HCT116 (cell line): Measurements from ENCODE around the gene CNTNAP2. TPM values are rescaled to one million over a fixed set of nuclear protein-coding genes. Genes with fewer than 3 reads are reported as not detected.

Experiments used
- ATAC-seq: fragments of 200-7000 bp; cut with Tn5 transposase; 2 replicates; pipeline ENCODE4 v1.9.1; 2020; ENCODE audit warnings: mild to moderate bottlenecking, moderate library complexity
- BruUV-seq: library from RNA; stranded (reverse); fragments of 400-500 nt; replicated peaks from 2 replicates; lab custom pipeline; 2021; lab: Mats Ljungman, UMichigan
- CTCF ChIA-PET: fragments of 300-600 bp; sonication (Branson Sonifier 250); formaldehyde crosslinking; loops from one replicate; lab custom pipeline; 2021; ENCODE audit warnings: antibody characterized with exemption; lab: Charles Lee
- POLR2A ChIA-PET: fragments of 300-600, 350-600 bp; sonication (Branson Sonifier 250); formaldehyde crosslinking; loops from one replicate; lab custom pipeline; 2021; ENCODE audit warnings: antibody characterized with exemption; lab: Charles Lee
- RAD21 ChIA-PET, 2 experiments: fragments of 300-600 bp; sonication (Branson Sonifier 250); formaldehyde crosslinking; loops; one replicate each; lab custom pipeline; 2023; ENCODE audit warnings: low total read pairs in 2 of 2; ENCODE audit not compliant: uncharacterized antibody in 2 of 2, unreplicated experiment in 2 of 2, low non-redundant PET in 1 of 2; lab: Charles Lee
- DNase-seq: peaks from one replicate; pipeline ENCODE4 v3.0.0-alpha.2; 2010; ENCODE audit warnings: low read depth, low spot score
- H2AFZ ChIP-seq: fragments of 200-600 bp; shearing (Covaris generic), sonication (generic); 2 replicates; pipeline ENCODE4 v1.6.1; 2017; ENCODE audit warnings: low read depth, mixed run types, mixed read lengths, antibody characterized with exemption, low read length; ENCODE audit not compliant: poor library complexity, severe bottlenecking
- H3K27ac ChIP-seq: 2 replicates; pipeline ENCODE4 v1.5.1; 2012; ENCODE audit warnings: low read depth, low read length
- H3K27me3 ChIP-seq: fragments of 200-600 bp; sonication (generic); 2 replicates; pipeline ENCODE4 v1.6.1; 2016; ENCODE audit warnings: mixed run types, low read length, mixed read lengths; ENCODE audit not compliant: insufficient read depth
- H3K36me3 ChIP-seq, 2 experiments: fragments of 200-500 bp in 1 of 2; fragments of 200-600 bp in 1 of 2; sonication (Bioruptor generic) in 1 of 2; sonication (generic) in 1 of 2; 2 replicates each; pipeline versions ENCODE4 v1.5.1 to v1.6.1; 2014 to 2016; ENCODE audit warnings: low read length in 2 of 2, inconsistent platforms in 1 of 2, mixed read lengths in 1 of 2, mixed run types in 1 of 2; ENCODE audit not compliant: insufficient read depth in 2 of 2, control insufficient read depth in 1 of 2
- H3K4me1 ChIP-seq, 2 experiments: fragments of 200-600 bp in 1 of 2; sonication (generic) in 1 of 2; 2 replicates each; pipeline versions ENCODE4 v1.5.1 to v1.6.1; 2012 to 2017; ENCODE audit warnings: low read length in 2 of 2, inconsistent platforms in 1 of 2, mild to moderate bottlenecking in 1 of 2, mixed read lengths in 1 of 2, mixed run types in 1 of 2, moderate library complexity in 1 of 2; ENCODE audit not compliant: insufficient read depth in 2 of 2, control insufficient read depth in 1 of 2
- H3K4me2 ChIP-seq: fragments of 200-600 bp; sonication (generic); 2 replicates; pipeline ENCODE4 v1.6.1; 2017; ENCODE audit warnings: mixed run types, low read length, mixed read lengths
- H3K4me3 ChIP-seq, 2 experiments: fragments of 200-600 bp in 1 of 2; sonication (generic) in 1 of 2; replicated peaks in 1 of 2; 2 replicates each; pipeline ENCODE4 v1.5.1; 2011 to 2016; ENCODE audit warnings: low read length in 2 of 2, control low read depth in 1 of 2, low read depth in 1 of 2, mild to moderate bottlenecking in 1 of 2, mixed read lengths in 1 of 2, mixed run types in 1 of 2
- H3K79me2 ChIP-seq: fragments of 200-600 bp; sonication (generic); 2 replicates; pipeline ENCODE4 v1.6.1; 2017; ENCODE audit warnings: mild to moderate bottlenecking, mixed run types, low read length, moderate library complexity, mixed read lengths; ENCODE audit not compliant: insufficient read depth
- H3K9ac ChIP-seq: fragments of 200-600 bp; sonication (generic); 2 replicates; pipeline ENCODE4 v1.6.1; 2016; ENCODE audit warnings: low read length, mixed read lengths
- H3K9me2 ChIP-seq: fragments of 200-600 bp; sonication (generic), shearing (Covaris generic); 2 replicates; pipeline ENCODE4 v1.6.1; 2017; ENCODE audit warnings: mixed run types, mild to moderate bottlenecking, moderate library complexity; ENCODE audit not compliant: insufficient read depth
- H3K9me3 ChIP-seq, 2 experiments: fragments of 200-500 bp in 1 of 2; fragments of 200-600 bp in 1 of 2; sonication (Bioruptor generic) in 1 of 2; sonication (generic) in 1 of 2; 2 replicates each; pipeline ENCODE4 v1.6.1; 2014 to 2017; ENCODE audit warnings: low read length in 2 of 2, mixed read lengths in 2 of 2, inconsistent platforms in 1 of 2, low read depth in 1 of 2, mild to moderate bottlenecking in 1 of 2, mixed run types in 1 of 2, moderate library complexity in 1 of 2; ENCODE audit not compliant: control insufficient read depth in 1 of 2, insufficient read depth in 1 of 2
- H4K20me1 ChIP-seq: fragments of 200-600 bp; sonication (generic), shearing (Covaris generic); 2 replicates; pipeline ENCODE4 v1.6.1; 2017; ENCODE audit warnings: mixed run types, mild to moderate bottlenecking, moderate library complexity; ENCODE audit not compliant: insufficient read depth
- CBX3 ChIP-seq: IDR thresholded peaks from 2 replicates; pipeline ENCODE4 v1.6.1; 2012; ENCODE audit warnings: low read depth
- CEBPB ChIP-seq: IDR thresholded peaks from 2 replicates; pipeline ENCODE4 v1.6.1; 2012; ENCODE audit warnings: low read depth
- EZH2 ChIP-seq: fragments of 200-600 bp; sonication (generic); IDR thresholded peaks from 2 replicates; pipeline ENCODE4 v1.6.1; 2017; ENCODE audit warnings: antibody characterized with exemption, mixed run types
- FOSL1 ChIP-seq: IDR thresholded peaks from 2 replicates; pipeline ENCODE4 v1.6.1; 2012; ENCODE audit warnings: low read depth
- JUND ChIP-seq: IDR thresholded peaks from 2 replicates; pipeline ENCODE4 v1.6.1; 2012
- POLR2A ChIP-seq: IDR thresholded peaks from 2 replicates; pipeline ENCODE4 v1.7.0; 2011; ENCODE audit warnings: borderline replicate concordance; ENCODE audit not compliant: insufficient read depth, insufficient read length; ENCODE audit errors: extremely low read depth
- POLR2AphosphoS5 ChIP-seq: IDR thresholded peaks from 2 replicates; pipeline ENCODE4 v1.6.1; 2011; ENCODE audit warnings: mild to moderate bottlenecking, low read depth, low read length, moderate library complexity
- RAD21 ChIP-seq: IDR thresholded peaks from 2 replicates; pipeline ENCODE4 v1.6.1; 2012; ENCODE audit warnings: low read depth, mild to moderate bottlenecking
- REST ChIP-seq: IDR thresholded peaks from 2 replicates; pipeline ENCODE4 v1.6.1; 2012; ENCODE audit warnings: low read depth
- SIN3A ChIP-seq: IDR thresholded peaks from 2 replicates; pipeline ENCODE4 v1.6.1; 2012; ENCODE audit warnings: low read depth
- SP1 ChIP-seq: IDR thresholded peaks from 2 replicates; pipeline ENCODE4 v1.6.1; 2012; ENCODE audit warnings: low read depth
- TCF7L2 ChIP-seq: IDR thresholded peaks from 2 replicates; pipeline ENCODE4 v1.7.0; 2011; ENCODE audit warnings: borderline replicate concordance, inconsistent platforms; ENCODE audit not compliant: insufficient read depth, insufficient read length; ENCODE audit errors: extremely low read depth
- YY1 ChIP-seq: IDR thresholded peaks from 2 replicates; pipeline ENCODE4 v1.6.1; 2011; ENCODE audit warnings: low read length, low read depth, moderate library complexity, mild to moderate bottlenecking; ENCODE audit not compliant: insufficient replicate concordance; ENCODE audit errors: extremely low read depth
- ZBTB33 ChIP-seq: IDR thresholded peaks from 2 replicates; pipeline ENCODE4 v1.6.1; 2011; ENCODE audit warnings: mild to moderate bottlenecking, low read length, moderate library complexity; ENCODE audit not compliant: insufficient replicate concordance; ENCODE audit errors: extremely low read depth
- ZFX ChIP-seq: fragments of 450-650 bp; IDR thresholded peaks from 2 replicates; pipeline ENCODE4 v1.6.1; 2017
- ZNF274 ChIP-seq: fragments of 200-500 bp; sonication (Bioruptor generic); IDR thresholded peaks from 2 replicates; pipeline ENCODE4 v1.6.1; 2014; ENCODE audit warnings: mild to moderate bottlenecking, low read depth, low read length, inconsistent platforms
- intact Hi-C: fragments of 100-400 bp; cut with micrococcal nuclease; formaldehyde crosslinking; loops from 2 replicates; pipeline ENCODE4 v1.10.0; 2022
- total RNA-seq: library from RNA; stranded (reverse); gene quantifications from one replicate; pipeline ENCODE4 v1.2.1, GENCODE V29; 2021; ENCODE audit not compliant: unreplicated experiment

CNTNAP2 gene
- total RNA-seq, 1 experiment from 2014 or later, result 0.37 TPM

DNA sequence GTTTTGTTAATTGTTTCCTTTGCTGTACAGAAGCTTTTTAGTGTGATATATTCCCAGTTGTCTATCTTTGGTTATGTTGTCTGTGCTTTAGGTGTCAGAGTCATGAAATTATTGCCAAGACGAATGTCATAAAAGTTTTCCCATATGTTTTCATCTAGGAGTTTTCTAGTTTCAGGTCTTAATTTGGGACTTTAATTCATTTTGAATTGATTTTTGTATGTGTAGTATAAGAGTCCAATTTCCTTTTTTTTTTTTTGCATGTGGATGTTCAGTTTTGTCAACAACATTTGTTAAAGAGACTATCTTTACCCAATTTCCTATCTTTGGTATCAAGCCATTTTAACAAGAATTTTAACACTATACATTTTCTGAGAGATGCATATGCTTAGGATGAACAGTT lies 432.2 kb downstream of the CNTNAP2 start:
- Histone ChIP-seq H4K20me1 (no peaks in the 10 kb centered on the region), H3K27me3 (no peaks in the 10 kb centered on the region), H3K4me3 (no peak overlapping the region), H3K9ac (no peak overlapping the region), H2AFZ (no peak overlapping the region), H3K79me2 (no peaks in the 10 kb centered on the region), H3K4me1 (no peaks in the 10 kb centered on the region), H3K4me2 (no peak overlapping the region), H3K36me3 (no peaks in the 10 kb centered on the region), H3K9me2 (no peaks in the 10 kb centered on the region), H3K27ac (no peak overlapping the region), H3K9me3 (peaks cover 3 to 18% of the 10 kb centered on the region in 2 experiments; a peak in 2 of 4 replicates)
- DNase-seq (no peak), ATAC-seq (no peak)
- ChIA-PET RAD21 (no interaction called here), POLR2A (no interaction called here), CTCF (no interaction called here)
- TF ChIP-seq ZNF274 (no peak), SP1 (no peak), TCF7L2 (no peak), FOSL1 (no peak), POLR2A (no peak), YY1 (no peak)
- intact Hi-C loops, result no loop called here
- no TSS peak for BruUV-seq

DNA sequence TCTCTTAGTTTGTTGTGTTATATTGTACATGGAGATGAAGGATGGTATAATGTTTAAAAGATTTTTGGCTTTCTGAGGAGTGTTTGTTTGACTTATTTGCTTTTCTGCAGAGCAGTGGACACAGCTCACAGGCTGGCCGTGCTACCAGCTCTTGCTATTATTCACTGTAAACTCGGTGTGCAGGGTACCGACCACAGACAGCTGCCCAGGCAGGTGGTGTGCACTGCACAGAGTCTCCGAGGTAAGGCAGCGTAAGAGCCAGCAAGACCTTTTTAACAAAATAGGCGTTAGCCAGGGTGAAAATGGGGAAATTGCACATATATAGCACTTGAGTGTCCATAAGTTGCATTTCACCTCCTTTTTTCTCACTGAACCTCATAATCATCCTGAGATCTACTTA lies 438.0 kb downstream of the CNTNAP2 start:
- no peaks in the 10 kb centered on the region for H4K20me1 ChIP-seq
- ChIA-PET RAD21 (no interaction called here), POLR2A (no interaction called here), CTCF (no interaction called here)
- no peaks in the 10 kb centered on the region for H3K27me3 ChIP-seq
- H3K27ac ChIP-seq, result no peak overlapping the region
- no TSS peak for BruUV-seq
- no peak overlapping the region for H3K9ac ChIP-seq
- ATAC-seq (no peak), DNase-seq (no peak)
- no peak overlapping the region for H2AFZ ChIP-seq
- no peaks in the 10 kb centered on the region for H3K36me3 ChIP-seq
- no peak overlapping the region for H3K4me3 ChIP-seq
- H3K9me3 ChIP-seq, result peaks cover 5 to 16% of the 10 kb centered on the region in 2 experiments; a peak in 2 of 4 replicates
- H3K9me2 ChIP-seq, result no peaks in the 10 kb centered on the region
- H3K4me2 ChIP-seq, result no peak overlapping the region
- no peaks in the 10 kb centered on the region for H3K4me1 ChIP-seq
- no peaks in the 10 kb centered on the region for H3K79me2 ChIP-seq
- intact Hi-C loops, result no loop called here
- TF ChIP-seq CBX3 (no peak), ZBTB33 (no peak), SIN3A (no peak), ZFX (no peak), RAD21 (no peak), CEBPB (no peak), REST (no peak), TCF7L2 (no peak), EZH2 (no peak), JUND (no peak), POLR2AphosphoS5 (no peak), FOSL1 (no peak)
